Mucosa of stomach (tissue), 1 donor: ENCODE measurements around the gene ODAD4.
A peak's percentile ranks its signal among the peaks of the same experiment; 100 is the strongest.

Source experiments
- H3K27me3 ChIP-seq: one replicate; pipeline ENCODE4 v1.7.0; 2013; ENCODE audit warnings: mild to moderate bottlenecking, low read length; ENCODE audit not compliant: control insufficient read depth, insufficient read depth
- H3K36me3 ChIP-seq: one replicate; pipeline ENCODE4 v1.7.0; 2013; ENCODE audit warnings: low read length; ENCODE audit not compliant: control insufficient read depth, insufficient read depth
- H3K4me1 ChIP-seq: one replicate; pipeline ENCODE4 v1.7.0; 2013; ENCODE audit warnings: mild to moderate bottlenecking, low read length; ENCODE audit not compliant: control insufficient read depth, insufficient read depth
- H3K4me3 ChIP-seq: one replicate; pipeline ENCODE4 v1.7.0; 2013; ENCODE audit warnings: low read length
- H3K9ac ChIP-seq: one replicate; pipeline ENCODE4 v1.7.0; 2013; ENCODE audit warnings: mild to moderate bottlenecking, low read length, moderate library complexity
- H3K9me3 ChIP-seq: one replicate; pipeline ENCODE4 v1.7.0; 2013; ENCODE audit warnings: mild to moderate bottlenecking, low read length, moderate library complexity; ENCODE audit not compliant: control insufficient read depth
- donor health status: Pancreatic carcinoma.

Gene ODAD4

DNA sequence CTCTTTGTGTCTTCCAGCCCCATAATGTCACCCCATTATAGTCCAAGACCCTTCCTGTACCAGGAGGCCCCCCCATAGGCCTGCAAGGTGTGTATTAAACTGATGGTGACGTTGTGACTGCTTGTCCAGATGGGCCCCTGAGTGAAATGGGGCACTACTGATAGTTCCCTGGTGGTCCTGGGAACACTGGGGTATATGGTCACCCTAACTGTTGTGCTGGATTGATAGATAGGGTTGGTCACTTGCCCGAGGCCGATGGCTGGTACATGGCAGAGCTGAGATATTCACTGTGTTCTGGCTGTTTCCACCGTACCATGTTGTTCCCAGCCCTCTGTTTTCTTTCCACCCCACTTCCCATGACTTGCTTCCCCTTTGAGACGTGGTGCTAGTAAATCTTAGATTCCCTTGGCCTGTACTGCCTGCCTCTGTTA is 40.5 kb downstream of the ODAD4 start:
- Histone ChIP-seq H3K27me3 (no peaks in the 10 kb centered on the region), H3K4me3 (no peak overlapping the region), H3K9ac (peak overlapping the region; percentile 8), H3K4me1 (peaks cover 22% of the 10 kb centered on the region), H3K36me3 (peaks cover 15% of the 10 kb centered on the region), H3K9me3 (no peaks in the 10 kb centered on the region)

DNA sequence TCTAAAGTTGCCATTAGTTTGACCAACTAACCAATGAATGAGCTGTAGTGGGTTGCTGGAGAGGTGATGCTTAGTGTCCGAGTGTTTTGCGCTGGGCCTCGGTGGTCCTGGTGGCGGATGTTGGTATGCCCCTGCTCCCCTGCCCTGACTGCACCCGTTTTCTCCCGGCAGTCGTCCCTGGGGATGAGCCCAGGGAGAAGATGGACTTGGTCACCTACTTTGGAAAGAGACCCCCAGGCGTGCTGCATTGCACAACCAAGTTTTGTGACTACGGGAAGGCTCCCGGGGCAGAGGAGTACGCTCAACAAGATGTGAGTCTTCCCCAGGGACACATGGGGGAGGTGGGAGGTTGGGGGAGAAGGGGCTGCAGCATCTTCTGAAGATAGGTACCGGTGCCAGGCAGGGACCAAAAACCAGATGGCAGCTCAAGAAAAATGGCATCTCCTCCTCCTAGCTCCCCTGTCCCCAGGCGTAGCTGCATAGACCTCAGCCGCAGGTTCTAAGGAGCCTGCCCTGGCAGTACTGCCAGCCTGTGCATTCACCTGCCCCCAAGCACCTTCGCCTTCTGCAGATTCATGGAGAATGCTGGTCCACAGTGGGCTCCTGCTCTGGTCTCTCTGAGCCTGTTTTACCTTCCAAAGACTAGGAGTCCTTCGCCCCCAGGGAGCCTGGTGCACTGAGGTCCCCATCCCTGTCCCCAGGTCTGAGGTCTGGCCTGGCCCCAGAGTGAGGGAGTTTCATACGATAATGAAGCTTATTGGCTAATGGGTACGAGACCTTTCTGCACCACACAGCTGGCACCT is 41.5 kb downstream of the ODAD4 start:
- Histone ChIP-seq H3K27me3 (no peaks in the 10 kb centered on the region), H3K9ac (no peak overlapping the region), H3K4me3 (no peak overlapping the region), H3K4me1 (peaks cover 22% of the 10 kb centered on the region), H3K36me3 (peaks cover 18% of the 10 kb centered on the region), H3K9me3 (no peaks in the 10 kb centered on the region)

DNA sequence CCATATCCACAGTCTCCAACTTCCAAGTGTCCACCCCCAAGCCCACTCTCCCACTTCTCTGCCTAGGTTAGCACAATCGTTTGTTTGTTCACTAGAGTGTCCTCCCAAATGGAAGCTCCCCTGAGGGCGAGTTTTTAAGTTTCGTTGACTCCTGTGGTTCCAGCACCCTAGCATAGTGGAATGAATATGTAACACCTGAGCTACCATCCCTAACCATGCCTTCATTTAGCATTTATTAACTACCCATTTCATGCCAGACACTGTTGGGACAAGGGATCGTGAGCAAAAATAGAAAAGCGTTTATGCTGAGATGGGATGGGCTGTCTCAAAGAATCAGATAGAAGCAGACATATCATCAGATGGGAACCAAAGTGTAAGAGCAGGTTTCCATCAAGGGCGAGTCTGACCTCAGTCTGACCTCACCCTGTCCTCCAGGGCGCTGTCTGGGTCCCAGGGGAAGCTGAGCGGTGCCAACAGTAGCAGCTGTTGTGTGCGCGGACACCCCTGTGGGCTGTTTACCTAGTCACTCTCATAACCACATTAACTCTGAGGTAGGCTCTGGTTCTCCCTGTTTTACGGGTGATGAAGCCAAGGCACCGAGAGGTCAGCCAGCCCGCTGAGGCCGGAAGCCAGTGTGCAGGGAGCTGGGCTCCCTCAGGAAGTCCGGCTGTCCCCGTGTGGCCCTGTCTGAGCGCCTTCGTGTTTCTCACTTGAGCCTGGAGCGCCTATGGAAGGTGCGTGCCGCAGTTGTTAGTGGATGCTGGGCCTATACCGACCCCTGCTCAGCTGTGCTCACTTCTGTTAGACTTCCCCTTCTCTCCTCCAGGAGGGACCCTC is 42.4 kb downstream of the ODAD4 start:
- Histone ChIP-seq H3K9ac (peak overlapping the region; percentile 11), H3K36me3 (peaks cover 18% of the 10 kb centered on the region), H3K27me3 (no peaks in the 10 kb centered on the region), H3K9me3 (no peaks in the 10 kb centered on the region), H3K4me1 (peaks cover 28% of the 10 kb centered on the region), H3K4me3 (no peak overlapping the region)

DNA sequence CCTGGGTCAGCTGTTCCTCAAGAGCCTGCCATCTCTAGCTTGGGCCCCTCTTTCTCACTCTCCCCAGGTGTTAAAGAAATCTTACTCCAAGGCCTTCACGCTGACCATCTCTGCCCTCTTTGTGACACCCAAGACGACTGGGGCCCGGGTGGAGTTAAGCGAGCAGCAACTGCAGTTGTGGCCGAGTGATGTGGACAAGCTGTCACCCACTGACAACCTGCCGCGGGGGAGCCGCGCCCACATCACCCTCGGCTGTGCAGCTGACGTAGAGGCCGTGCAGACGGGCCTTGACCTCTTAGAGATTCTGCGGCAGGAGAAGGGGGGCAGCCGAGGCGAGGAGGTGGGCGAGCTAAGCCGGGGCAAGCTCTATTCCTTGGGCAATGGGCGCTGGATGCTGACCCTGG is 43.0 kb downstream of the ODAD4 start:
- peak overlapping the region; percentile 6 for H3K9ac ChIP-seq
- no peaks in the 10 kb centered on the region for H3K27me3 ChIP-seq
- H3K4me1 ChIP-seq = peaks cover 28% of the 10 kb centered on the region
- H3K4me3 ChIP-seq = no peak overlapping the region
- H3K9me3 ChIP-seq = no peaks in the 10 kb centered on the region
- peaks cover 18% of the 10 kb centered on the region for H3K36me3 ChIP-seq

DNA sequence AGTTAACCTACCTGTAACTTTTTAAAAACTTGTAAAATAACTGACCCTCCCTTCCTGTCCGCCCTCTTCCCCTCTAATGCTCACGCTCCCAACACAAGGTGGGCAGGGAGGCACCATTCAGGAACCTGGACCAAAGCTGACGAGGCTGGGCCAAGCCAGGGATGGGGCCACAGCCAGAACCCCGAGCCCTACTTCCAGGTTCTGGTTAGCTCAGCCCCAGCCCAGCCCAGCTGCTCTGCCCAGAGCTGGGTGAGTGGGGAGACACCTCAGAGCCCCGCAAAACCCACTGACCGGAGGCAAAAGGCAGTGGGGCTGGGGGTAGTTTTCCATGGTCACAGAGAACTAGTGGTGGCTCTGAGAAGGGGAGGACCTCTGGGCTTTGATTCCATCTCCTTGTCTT is 43.6 kb downstream of the ODAD4 start:
- Histone ChIP-seq H3K27me3 (no peaks in the 10 kb centered on the region), H3K36me3 (peaks cover 18% of the 10 kb centered on the region), H3K9me3 (no peaks in the 10 kb centered on the region), H3K4me1 (peaks cover 26% of the 10 kb centered on the region), H3K9ac (no peak overlapping the region), H3K4me3 (no peak overlapping the region)

DNA sequence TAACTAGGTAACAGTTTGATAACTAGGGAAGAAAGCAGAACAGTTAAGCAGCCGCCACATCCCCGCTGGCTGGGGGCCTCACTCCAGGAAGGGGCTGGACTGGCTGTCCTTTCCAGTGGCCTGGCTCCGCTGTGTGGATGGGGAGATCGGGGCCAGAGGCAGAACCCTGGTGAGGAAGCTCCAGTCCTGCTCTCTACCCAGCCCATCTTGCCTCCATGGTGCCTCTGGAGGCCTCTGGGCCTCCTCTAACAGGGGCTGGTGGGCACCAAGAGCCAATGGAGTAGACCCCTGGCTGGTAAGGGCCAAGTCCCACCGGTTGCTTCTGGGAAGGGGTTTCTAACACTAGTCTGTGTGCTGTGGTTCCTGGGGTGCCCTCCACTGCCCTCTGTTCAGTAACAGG is 44.2 kb downstream of the ODAD4 start:
- no peaks in the 10 kb centered on the region for H3K27me3 ChIP-seq
- H3K4me3 ChIP-seq = no peak overlapping the region
- H3K36me3 ChIP-seq = peaks cover 18% of the 10 kb centered on the region
- no peak overlapping the region for H3K9ac ChIP-seq
- no peaks in the 10 kb centered on the region for H3K9me3 ChIP-seq
- H3K4me1 ChIP-seq = peaks cover 23% of the 10 kb centered on the region

DNA sequence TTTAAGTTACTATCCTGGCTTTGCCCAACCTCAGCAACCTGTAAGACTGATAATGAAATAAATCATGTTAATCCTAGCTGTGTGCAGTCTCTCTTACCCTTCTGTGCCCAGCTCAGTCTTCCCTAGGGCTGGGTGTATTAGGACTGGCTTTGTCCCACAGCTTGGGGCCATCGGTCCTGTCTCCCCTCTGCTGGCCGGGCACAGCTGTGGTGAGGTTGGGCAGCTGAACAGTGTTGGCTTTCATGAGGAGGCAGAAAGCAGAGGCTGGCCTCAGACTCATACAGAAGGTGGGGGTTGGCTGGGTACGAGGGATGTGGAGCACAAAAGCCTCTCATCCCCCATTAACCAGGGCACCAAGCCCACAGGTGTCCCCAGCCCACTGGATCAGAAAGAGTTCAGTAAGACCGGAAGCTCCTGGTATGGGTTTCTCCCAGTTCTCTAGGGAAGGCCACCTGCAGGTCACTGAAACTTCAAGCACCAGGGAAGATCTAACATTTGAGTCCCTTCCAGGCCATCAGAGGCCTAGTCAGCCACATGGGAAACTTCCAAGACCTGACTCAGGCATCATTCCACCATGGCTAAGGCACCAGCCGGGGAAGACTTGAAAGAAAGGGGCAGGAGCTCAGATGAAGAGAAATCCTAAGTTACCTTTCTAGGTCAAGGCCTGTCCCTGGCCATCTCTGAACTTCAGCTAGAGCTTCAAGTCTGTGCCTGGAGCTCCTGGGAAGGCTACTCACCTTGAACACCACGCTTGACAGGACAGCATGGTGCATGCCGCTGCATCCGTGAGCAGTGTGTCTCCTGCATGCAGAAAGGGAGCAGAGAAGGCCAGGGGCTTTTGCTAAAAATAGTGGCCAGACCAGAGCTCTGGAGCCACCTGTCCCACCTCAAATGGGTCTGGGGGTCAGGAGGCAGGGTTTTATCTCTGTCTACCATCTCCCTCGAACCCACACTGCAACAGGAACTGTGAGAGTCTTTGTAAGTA is 45.0 kb downstream of the ODAD4 start:
- H3K4me1 ChIP-seq = peaks cover 23% of the 10 kb centered on the region
- H3K9ac ChIP-seq = no peak overlapping the region
- H3K9me3 ChIP-seq = no peaks in the 10 kb centered on the region
- H3K36me3 ChIP-seq = peaks cover 18% of the 10 kb centered on the region
- H3K27me3 ChIP-seq = no peaks in the 10 kb centered on the region
- H3K4me3 ChIP-seq = no peak overlapping the region

DNA sequence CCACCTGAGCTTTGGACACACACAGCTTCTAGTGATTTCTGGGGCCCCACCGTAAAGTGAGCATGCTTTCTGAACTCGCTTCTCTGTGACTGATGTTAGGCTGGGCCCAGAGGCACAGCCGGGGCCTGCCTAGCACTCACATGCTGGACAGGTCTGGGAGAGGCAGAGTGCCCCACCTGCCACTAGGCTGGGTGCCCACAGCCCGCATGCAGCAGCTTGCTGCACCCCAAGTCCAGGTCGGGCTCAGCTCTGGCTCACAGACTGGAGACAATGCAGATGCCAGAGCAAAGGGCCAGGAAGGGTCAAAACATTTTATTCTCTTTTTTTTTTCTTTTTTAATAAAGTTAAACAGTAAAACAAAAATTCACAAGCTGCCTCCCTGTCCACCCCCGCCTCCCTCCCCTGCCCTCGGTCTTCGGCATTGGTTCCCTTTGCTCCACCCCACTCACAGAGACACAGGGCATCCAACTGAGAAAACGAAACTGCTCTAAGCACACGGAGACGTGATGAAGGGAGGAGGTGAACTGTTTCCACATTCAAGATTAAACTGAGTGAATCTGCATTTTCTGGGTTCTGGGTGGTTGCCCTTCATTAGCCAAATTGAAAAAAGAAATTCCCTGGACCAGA is 45.8 kb downstream of the ODAD4 start:
- Histone ChIP-seq H3K9ac (no peak overlapping the region), H3K27me3 (no peaks in the 10 kb centered on the region), H3K4me1 (peaks cover 17% of the 10 kb centered on the region), H3K36me3 (peaks cover 18% of the 10 kb centered on the region), H3K4me3 (no peak overlapping the region), H3K9me3 (no peaks in the 10 kb centered on the region)

DNA sequence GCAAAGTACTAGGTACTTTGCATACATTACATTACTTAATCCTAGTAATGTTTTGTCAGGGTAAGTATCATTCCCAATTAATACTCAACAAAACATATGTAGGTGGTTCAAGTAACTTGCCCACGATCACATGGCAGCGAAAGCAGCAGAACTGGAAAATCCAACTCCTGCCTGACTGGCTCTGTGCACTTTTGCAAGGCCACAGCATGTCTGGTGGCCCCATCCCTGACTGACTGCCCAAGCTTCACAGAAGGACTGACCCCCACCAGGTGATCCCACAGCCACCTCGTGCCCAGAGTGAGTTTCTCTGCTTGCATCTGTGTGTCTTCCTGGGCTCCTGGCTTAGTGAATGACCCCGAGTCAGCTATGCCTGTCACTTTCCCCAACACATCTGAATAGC is 47.6 kb downstream of the ODAD4 start:
- Histone ChIP-seq H3K36me3 (peaks cover 22% of the 10 kb centered on the region), H3K4me3 (no peak overlapping the region), H3K9ac (no peak overlapping the region), H3K9me3 (no peaks in the 10 kb centered on the region), H3K27me3 (no peaks in the 10 kb centered on the region), H3K4me1 (peaks cover 31% of the 10 kb centered on the region)

DNA sequence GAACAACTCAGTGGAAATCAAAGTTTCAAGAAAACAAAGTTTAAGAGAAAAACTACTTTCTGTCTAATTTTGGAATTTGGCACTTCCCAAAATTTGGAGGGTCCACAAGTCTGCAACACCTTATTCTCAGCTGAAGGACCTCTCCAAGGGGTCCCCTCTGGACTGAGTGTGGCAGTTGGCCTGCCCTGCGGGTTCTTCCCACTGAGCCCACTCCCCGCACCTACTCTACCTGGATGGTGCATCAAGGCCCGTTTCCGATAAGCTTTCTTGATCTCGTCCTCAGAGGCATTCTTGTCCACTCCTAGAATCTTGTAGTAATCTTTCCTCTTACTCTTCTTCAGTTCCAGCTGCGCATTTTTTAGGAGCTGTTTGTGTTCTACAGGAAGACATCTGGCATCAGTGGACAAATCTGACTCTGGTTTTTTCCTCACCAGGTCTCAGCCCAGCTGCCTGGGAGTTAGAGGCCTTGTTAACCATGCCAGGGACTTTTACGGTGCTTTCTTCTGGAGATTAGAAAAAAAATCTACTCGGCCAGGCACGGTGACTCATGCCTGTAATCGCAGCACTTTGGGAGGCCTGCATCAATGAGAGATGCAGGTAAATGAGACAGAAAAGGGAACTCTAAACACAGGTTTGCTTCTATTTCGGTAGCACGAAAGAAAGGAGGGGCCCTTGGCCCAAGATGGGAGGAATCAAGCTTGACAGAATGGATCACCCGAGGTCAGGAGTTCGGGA is 51.8 kb downstream of the ODAD4 start:
- Histone ChIP-seq H3K9ac (no peak overlapping the region), H3K4me1 (peaks cover 26% of the 10 kb centered on the region), H3K4me3 (no peak overlapping the region), H3K36me3 (peaks cover 4% of the 10 kb centered on the region), H3K9me3 (no peaks in the 10 kb centered on the region), H3K27me3 (no peaks in the 10 kb centered on the region)

GRCh38 chr17:41984454-41984853 is 54.0 kb downstream of the ODAD4 start:
- Histone ChIP-seq H3K36me3 (peaks cover 15% of the 10 kb centered on the region), H3K9ac (no peak overlapping the region), H3K4me1 (peaks cover 25% of the 10 kb centered on the region), H3K4me3 (no peak overlapping the region), H3K27me3 (no peaks in the 10 kb centered on the region), H3K9me3 (no peaks in the 10 kb centered on the region)
